Measurements from ENCODE around the gene ECE1.

The ECE1 gene

GRCh38 chr1:21234779-21235178 is 55.5 kb downstream of the ECE1 start:
- no peak for TF ChIP-seq REST (IDR thresholded peaks at IDR 0.05; ENCODE audit: low read depth)
- no peak for TF ChIP-seq RAD21 (IDR thresholded peaks at IDR 0.05; ENCODE audit: low read depth)
- TF ChIP-seq, protein P1, sequence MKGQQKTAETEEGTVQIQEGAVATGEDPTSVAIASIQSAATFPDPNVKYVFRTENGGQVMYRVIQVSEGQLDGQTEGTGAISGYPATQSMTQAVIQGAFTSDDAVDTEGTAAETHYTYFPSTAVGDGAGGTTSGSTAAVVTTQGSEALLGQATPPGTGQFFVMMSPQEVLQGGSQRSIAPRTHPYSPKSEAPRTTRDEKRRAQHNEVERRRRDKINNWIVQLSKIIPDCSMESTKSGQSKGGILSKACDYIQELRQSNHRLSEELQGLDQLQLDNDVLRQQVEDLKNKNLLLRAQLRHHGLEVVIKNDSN (IDR thresholded peaks at IDR 0.05), result no peak
- no peak for TF ChIP-seq TAF1 (IDR thresholded peaks at IDR 0.05; ENCODE audit: low read depth)
- no peak for TF ChIP-seq CREB1 (IDR thresholded peaks at IDR 0.05; ENCODE audit: low read depth)
- no peak for TF ChIP-seq MAX (IDR thresholded peaks at IDR 0.05)
- TF ChIP-seq CEBPB (IDR thresholded peaks at IDR 0.05), result no peak
- no peak for TF ChIP-seq EGR1 (IDR thresholded peaks at IDR 0.05)
- TF ChIP-seq TCF12 (IDR thresholded peaks at IDR 0.05; ENCODE audit: low read depth), result no peak
- TF ChIP-seq ZBTB7A (IDR thresholded peaks at IDR 0.05; ENCODE audit: low read depth), result no peak
- TF ChIP-seq TEAD4 (IDR thresholded peaks at IDR 0.05), result no peak

DNA sequence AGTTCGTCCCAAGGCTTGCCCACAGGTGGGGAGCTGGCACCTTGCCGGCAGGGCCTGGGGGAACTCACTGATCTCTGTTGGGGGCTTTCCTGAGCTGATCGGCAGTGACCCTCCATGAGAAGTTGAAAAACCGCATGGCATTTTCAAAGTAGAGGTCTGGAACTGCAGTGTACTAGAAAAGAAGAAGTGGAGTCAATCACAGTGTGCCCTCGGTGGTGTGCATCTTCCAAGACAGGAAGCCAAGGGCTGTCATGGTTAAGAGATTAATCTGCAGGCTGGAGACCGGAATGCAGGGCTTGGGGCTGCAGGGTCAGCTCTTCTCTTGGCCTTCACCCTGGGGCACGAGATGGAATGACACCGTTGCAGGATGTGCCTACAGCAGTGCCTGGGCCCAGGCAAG is 56.8 kb downstream of the ECE1 start:
- TF ChIP-seq EP300 (IDR thresholded peaks at IDR 0.05; ENCODE audit: borderline replicate concordance) (no peak), EGR1 (IDR thresholded peaks at IDR 0.05) (no peak), CEBPB (IDR thresholded peaks at IDR 0.05) (no peak), TCF12 (IDR thresholded peaks at IDR 0.05; ENCODE audit: low read depth) (no peak), TAF1 (IDR thresholded peaks at IDR 0.05; ENCODE audit: low read depth) (no peak), ZBTB7A (IDR thresholded peaks at IDR 0.05; ENCODE audit: low read depth) (no peak), MAX (IDR thresholded peaks at IDR 0.05) (no peak), FOXM1 (IDR thresholded peaks at IDR 0.05; ENCODE audit: borderline replicate concordance, low read depth) (no peak), YY1 (IDR thresholded peaks at IDR 0.05; ENCODE audit: low read depth) (no peak), TEAD4 (IDR thresholded peaks at IDR 0.05) (no peak), NFIC (IDR thresholded peaks at IDR 0.05) (no peak), RAD21 (IDR thresholded peaks at IDR 0.05; ENCODE audit: low read depth) (no peak), REST (IDR thresholded peaks at IDR 0.05; ENCODE audit: low read depth) (no peak), CREB1 (IDR thresholded peaks at IDR 0.05; ENCODE audit: low read depth) (no peak)
- TF ChIP-seq, protein P1 (IDR thresholded peaks at IDR 0.05), result no peak

DNA sequence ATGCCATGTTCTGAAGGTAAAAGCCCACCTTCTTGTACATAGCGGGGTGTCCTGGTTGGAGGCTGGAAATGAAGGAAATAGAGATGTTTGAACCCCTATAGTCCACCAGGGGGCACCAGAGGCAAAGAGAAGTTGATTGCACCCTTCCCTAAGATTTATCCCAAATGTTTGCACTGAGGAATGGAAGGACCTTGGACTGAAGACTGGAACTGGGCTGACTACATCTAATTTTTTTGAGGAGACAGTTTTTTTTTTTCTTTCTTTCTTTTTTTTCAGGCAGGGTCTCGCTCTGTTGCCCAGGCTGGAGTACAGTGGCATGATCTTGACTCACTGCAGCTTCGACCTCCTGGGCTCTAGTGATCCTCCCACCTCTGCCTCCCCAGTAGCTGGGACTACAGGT is 58.2 kb downstream of the ECE1 start:
- TF ChIP-seq RAD21 (IDR thresholded peaks at IDR 0.05; ENCODE audit: low read depth) (peak; percentile 92), TEAD4 (IDR thresholded peaks at IDR 0.05) (no peak)

DNA sequence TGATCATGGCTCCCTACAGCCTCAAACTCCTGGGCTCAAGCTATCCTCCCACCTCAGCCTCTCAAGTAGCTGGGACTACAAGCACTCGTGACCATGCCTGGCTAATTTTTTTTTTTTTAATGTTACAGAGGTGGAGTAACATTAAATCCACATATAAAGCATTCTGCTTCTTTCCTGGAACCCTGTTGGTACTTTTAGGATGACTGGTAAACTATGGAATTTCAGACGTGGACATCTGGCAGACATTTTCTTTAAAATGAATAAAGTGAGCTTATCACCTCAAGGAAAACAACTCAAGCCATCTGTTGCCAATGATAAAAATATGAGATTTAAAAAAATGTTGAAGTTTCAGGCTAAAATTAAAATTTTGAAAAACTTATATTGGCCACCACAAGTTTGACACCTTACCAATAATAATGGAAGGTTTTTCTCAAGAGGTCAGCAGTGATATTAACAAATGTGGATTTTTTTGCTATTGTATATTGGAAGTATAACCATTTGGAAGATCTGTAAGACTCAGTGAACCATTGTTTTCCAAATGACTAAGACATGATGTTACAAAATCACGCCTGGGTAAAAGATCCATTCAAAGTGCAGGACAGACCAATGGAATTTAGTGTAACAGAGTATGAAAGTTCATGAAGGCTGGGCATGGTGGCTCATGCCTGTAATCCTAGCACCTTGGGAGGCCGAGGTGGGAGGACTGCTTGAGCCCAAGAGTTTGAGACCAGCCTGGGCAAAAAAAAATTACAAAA is 60.8 kb downstream of the ECE1 start:
- TF ChIP-seq REST (IDR thresholded peaks at IDR 0.05; ENCODE audit: low read depth), result no peak
- TF ChIP-seq MAX (IDR thresholded peaks at IDR 0.05), result no peak
- no peak for TF ChIP-seq FOXM1 (IDR thresholded peaks at IDR 0.05; ENCODE audit: borderline replicate concordance, low read depth)
- TF ChIP-seq EP300 (IDR thresholded peaks at IDR 0.05; ENCODE audit: borderline replicate concordance), result no peak
- no peak for TF ChIP-seq TEAD4 (IDR thresholded peaks at IDR 0.05)
- no peak for TF ChIP-seq TAF1 (IDR thresholded peaks at IDR 0.05; ENCODE audit: low read depth)
- TF ChIP-seq TCF12 (IDR thresholded peaks at IDR 0.05; ENCODE audit: low read depth), result no peak
- no peak for TF ChIP-seq YY1 (IDR thresholded peaks at IDR 0.05; ENCODE audit: low read depth)
- no peak for TF ChIP-seq EGR1 (IDR thresholded peaks at IDR 0.05)
- no peak for TF ChIP-seq CEBPB (IDR thresholded peaks at IDR 0.05)
- no peak for TF ChIP-seq NFIC (IDR thresholded peaks at IDR 0.05)
- no peak for TF ChIP-seq ZBTB7A (IDR thresholded peaks at IDR 0.05; ENCODE audit: low read depth)
- TF ChIP-seq, protein P1 (IDR thresholded peaks at IDR 0.05), result no peak
- no peak for TF ChIP-seq RAD21 (IDR thresholded peaks at IDR 0.05; ENCODE audit: low read depth)
- TF ChIP-seq CREB1 (IDR thresholded peaks at IDR 0.05; ENCODE audit: low read depth), result no peak
